ENCODE data around the gene FPGT.
"Not testable (repeated sequence)": the region's sequence is repeated elsewhere in the genome, so short reads cannot be mapped to it uniquely, and the experiment has no call there.

FPGT gene

DNA sequence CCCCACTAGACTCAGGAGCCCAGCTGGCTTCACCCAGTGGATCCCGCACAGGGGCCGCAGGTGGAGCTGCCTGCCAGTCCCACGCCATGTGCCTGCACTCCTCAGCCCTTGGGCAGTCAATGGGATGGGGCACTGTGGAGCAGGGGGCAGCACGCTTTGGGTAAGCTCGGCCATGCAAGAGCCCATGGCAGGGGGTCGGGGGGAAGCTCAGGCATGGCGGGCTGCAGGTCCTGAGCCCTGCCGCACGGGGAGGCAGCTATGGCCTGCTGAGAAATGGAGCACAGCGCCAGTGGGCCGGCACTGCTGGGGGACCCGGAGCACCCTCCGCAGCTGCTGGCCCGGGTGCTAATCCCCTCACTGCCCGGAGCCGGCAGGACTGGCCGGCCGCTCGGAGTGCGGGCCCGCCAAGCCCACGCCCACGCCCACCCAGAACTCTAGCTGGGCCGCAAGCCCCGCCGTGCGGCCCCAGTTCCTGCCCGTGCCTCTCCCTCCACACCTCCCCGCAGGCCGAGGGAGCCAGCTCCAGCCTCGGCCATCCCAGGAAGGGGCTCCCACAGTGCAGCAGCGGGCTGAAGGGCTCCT is 55.3 kb downstream of the FPGT start:
- DNase-seq (ENCODE audit: low read depth in 3 of 3, low spot score in 1 of 3): not testable (repeated sequence)
